Right lobe of liver (tissue), 6 donors: Measurements from ENCODE around the gene ADAM12. TPM values are rescaled to one million over a fixed set of nuclear protein-coding genes. Genes with fewer than 3 reads are reported as not detected.

Experiments
- ATAC-seq, 4 donors: fragments of 200-7000 bp; cut with Tn5 transposase; one replicate each; pipeline ENCODE4 v1.9.1; 2020; ENCODE audit warnings: mild to moderate bottlenecking in 4 of 4, moderate library complexity in 4 of 4
- DNase-seq, 3 donors: peaks; one replicate each; pipeline ENCODE4 v3.0.0-alpha.2; 2020
- H3K27ac ChIP-seq, 3 donors: fragments of 200-600 bp; one replicate each; pipeline ENCODE4 v1.8.0; 2022
- H3K27me3 ChIP-seq, 2 donors: fragments of 200-600 bp; one replicate each; pipeline ENCODE4 v1.8.0; 2022
- H3K36me3 ChIP-seq, 4 donors: fragments of 200-600 bp; sonication (generic) in 1 of 4; one replicate each; pipeline versions ENCODE4 v1.5.1 to v1.8.0; 2017 to 2022; ENCODE audit warnings: control low read depth in 1 of 4
- H3K4me1 ChIP-seq, 4 donors: fragments of 200-600 bp; sonication (generic) in 1 of 4; one replicate each; pipeline versions ENCODE4 v1.5.1 to v1.8.0; 2017 to 2022; ENCODE audit warnings: control low read depth in 1 of 4
- H3K4me3 ChIP-seq, 3 donors: fragments of 200-600 bp; one replicate each; pipeline ENCODE4 v1.8.0; 2022
- H3K9me3 ChIP-seq, 4 donors: fragments of 200-600 bp; sonication (generic) in 1 of 4; one replicate each; pipeline versions ENCODE4 v1.5.1 to v1.8.0; 2017 to 2022; ENCODE audit warnings: control low read depth in 1 of 4
- POLR2A ChIP-seq: fragments of 450-650 bp; IDR thresholded peaks from one replicate; pipeline ENCODE4 v1.6.1; 2017; ENCODE audit warnings: antibody characterized with exemption, mild to moderate bottlenecking
- WGBS: methylation state at CpG from one replicate; pipeline ENCODE4 v1.1.6; 2018; ENCODE audit warnings: low coverage, low lambda C conversion rate; ENCODE audit not compliant: insufficient coverage; ENCODE audit errors: missing lambda C conversion rate; 5-methylcytosine and 5-hydroxymethylcytosine counted together
- intact Hi-C, 2 donors: fragments of 100-400 bp; cut with DNase I; formaldehyde crosslinking; loops; one replicate each; pipeline versions ENCODE4 v1.11.2 to v1.14.1; 2022
- total RNA-seq, 6 experiments: library from RNA; depleted of rRNA in 2 of 6; stranded (reverse); fragments of >200 nt in 2 of 6; fragmentation: NEBNext Ultra II Directional in 3 of 6; extraction: Animal tissue kit (Norgen Biotek cat#: 25700) in 3 of 6; gene quantifications; one replicate each; pipeline versions ENCODE4 v1.1.0 to v1.2.4, GENCODE V29; 2016 to 2023
- TF ChIP-seq, protein P1 (sequence below), 4 donors: fragments of 200-600 bp in 3 of 4; fragments of 450-650 bp in 1 of 4; IDR thresholded peaks; one replicate each; pipeline versions ENCODE4 v1.5.1 to v1.8.0; 2016 to 2022; ENCODE audit warnings: antibody characterized with exemption in 4 of 4, mild to moderate bottlenecking in 2 of 4
- donor health status: DM: no; HTN: yes; CAD: no.
- donor health status: DM: no; HTN: no; CAD: no.
- donor health status: DM: no; HTN: no; CAD: no.
- donor health status: DM: no; HTN: yes; CAD: no.
- donor health status: DM: no; HTN: yes; CAD: no.

Gene ADAM12
- total RNA-seq, 6 experiments from 2014 or later: 0.06 to 1.3 (median 0.48) TPM; not detected in 2

- ATAC-seq (no peak), DNase-seq (no peak)
- Histone ChIP-seq H3K36me3 (no peaks in the 10 kb centered on the region), H3K27ac (no peak overlapping the region), H3K4me1 (no peaks in the 10 kb centered on the region), H3K27me3 (no peaks in the 10 kb centered on the region), H3K9me3 (no peaks in the 10 kb centered on the region), H3K4me3 (no peak overlapping the region)
- intact Hi-C loops: no loop called here
- 54% methylated on average over 2 of the region's 2 CpGs for WGBS
- TF ChIP-seq, protein P1, sequence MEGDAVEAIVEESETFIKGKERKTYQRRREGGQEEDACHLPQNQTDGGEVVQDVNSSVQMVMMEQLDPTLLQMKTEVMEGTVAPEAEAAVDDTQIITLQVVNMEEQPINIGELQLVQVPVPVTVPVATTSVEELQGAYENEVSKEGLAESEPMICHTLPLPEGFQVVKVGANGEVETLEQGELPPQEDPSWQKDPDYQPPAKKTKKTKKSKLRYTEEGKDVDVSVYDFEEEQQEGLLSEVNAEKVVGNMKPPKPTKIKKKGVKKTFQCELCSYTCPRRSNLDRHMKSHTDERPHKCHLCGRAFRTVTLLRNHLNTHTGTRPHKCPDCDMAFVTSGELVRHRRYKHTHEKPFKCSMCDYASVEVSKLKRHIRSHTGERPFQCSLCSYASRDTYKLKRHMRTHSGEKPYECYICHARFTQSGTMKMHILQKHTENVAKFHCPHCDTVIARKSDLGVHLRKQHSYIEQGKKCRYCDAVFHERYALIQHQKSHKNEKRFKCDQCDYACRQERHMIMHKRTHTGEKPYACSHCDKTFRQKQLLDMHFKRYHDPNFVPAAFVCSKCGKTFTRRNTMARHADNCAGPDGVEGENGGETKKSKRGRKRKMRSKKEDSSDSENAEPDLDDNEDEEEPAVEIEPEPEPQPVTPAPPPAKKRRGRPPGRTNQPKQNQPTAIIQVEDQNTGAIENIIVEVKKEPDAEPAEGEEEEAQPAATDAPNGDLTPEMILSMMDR (IDR thresholded peaks at IDR 0.05): no peak
- no peak for TF ChIP-seq POLR2A
These were observed 375.8 kb downstream of the ADAM12 start for GRCh38 chr10:126012485-126012884.

DNA sequence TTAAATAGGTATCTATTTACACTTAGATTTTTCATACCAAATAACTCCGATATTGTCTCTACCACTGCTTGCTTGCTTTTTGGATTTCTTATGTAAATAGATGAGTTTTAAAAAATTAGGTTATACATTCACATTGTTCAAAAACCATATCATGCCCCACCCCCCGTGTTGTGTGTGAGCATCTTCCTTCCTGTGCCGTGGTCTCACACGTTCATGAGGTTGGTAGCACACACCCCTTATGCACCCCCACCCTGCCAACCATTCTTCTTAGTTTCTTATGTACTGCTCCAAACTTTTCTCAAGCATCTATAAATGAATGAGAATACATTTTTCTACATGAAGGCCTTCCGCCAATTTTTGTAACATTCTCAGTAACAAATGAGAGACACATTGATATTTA lies 376.3 kb downstream of the ADAM12 start:
- WGBS: 57% methylated on average over 5 of the region's 5 CpGs
- ATAC-seq (no peak), DNase-seq (no peak)
- H3K9me3 ChIP-seq: no peaks in the 10 kb centered on the region
- no peaks in the 10 kb centered on the region for H3K36me3 ChIP-seq
- H3K4me1 ChIP-seq: no peaks in the 10 kb centered on the region
- no peak for TF ChIP-seq POLR2A
- TF ChIP-seq, protein P1 (IDR thresholded peaks at IDR 0.05): no peak
- intact Hi-C loops: no loop called here
- no peaks in the 10 kb centered on the region for H3K27me3 ChIP-seq
- no peak overlapping the region for H3K4me3 ChIP-seq
- no peak overlapping the region for H3K27ac ChIP-seq

DNA sequence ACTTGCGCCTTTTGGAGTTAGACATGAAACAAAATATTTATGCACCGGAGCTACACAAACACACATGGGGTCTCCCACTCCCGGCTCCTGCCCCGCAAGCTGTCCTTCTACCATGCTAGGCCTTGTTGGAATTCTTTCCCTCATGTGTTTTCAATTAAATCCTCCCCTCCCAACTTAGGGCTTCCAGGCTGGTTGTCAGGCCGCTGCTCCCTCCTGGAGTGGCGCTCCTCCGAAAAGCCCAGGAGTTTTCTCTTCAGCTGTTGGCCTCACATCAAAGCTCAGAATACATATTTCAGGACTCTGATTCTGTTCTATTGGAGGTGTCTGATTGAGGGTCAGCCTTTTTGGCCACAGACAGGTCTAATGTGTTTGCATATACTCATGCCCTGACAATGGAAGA lies 378.6 kb downstream of the ADAM12 start:
- WGBS: 81% methylated on average over 7 of the region's 7 CpGs
- no peak overlapping the region for H3K4me3 ChIP-seq
- intact Hi-C loops: no loop called here
- DNase-seq (no peak), ATAC-seq (no peak)
- no peaks in the 10 kb centered on the region for H3K4me1 ChIP-seq
- H3K27me3 ChIP-seq: no peaks in the 10 kb centered on the region
- H3K27ac ChIP-seq: no peak overlapping the region
- TF ChIP-seq, protein P1 (IDR thresholded peaks at IDR 0.05): no peak
- TF ChIP-seq POLR2A: no peak
- no peaks in the 10 kb centered on the region for H3K9me3 ChIP-seq
- H3K36me3 ChIP-seq: no peaks in the 10 kb centered on the region

- TF ChIP-seq POLR2A: no peak
- TF ChIP-seq, protein P1 (IDR thresholded peaks at IDR 0.05): no peak
- Histone ChIP-seq H3K27ac (no peak overlapping the region), H3K4me3 (no peak overlapping the region), H3K4me1 (no peaks in the 10 kb centered on the region), H3K9me3 (no peaks in the 10 kb centered on the region), H3K27me3 (no peaks in the 10 kb centered on the region), H3K36me3 (no peaks in the 10 kb centered on the region)
- DNase-seq: no peak
- 43% methylated on average over 2 of the region's 2 CpGs for WGBS
- ATAC-seq: no peak
- intact Hi-C loops: no loop called here
These were observed 381.4 kb downstream of the ADAM12 start for GRCh38 chr10:126006906-126007305.

- intact Hi-C loops: no loop called here
- DNase-seq (no peak), ATAC-seq (no peak)
- Histone ChIP-seq H3K27me3 (no peaks in the 10 kb centered on the region), H3K27ac (no peak overlapping the region), H3K4me1 (no peaks in the 10 kb centered on the region), H3K9me3 (no peaks in the 10 kb centered on the region), H3K36me3 (no peaks in the 10 kb centered on the region), H3K4me3 (no peak overlapping the region)
- TF ChIP-seq, protein P1 (IDR thresholded peaks at IDR 0.05): no peak
- no peak for TF ChIP-seq POLR2A
- 78% methylated on average over 5 of the region's 5 CpGs for WGBS
These were observed 382.0 kb downstream of the ADAM12 start for GRCh38 chr10:126006264-126006663.
